Measurements from ENCODE around the gene NAV2. TPM values are rescaled to one million over a fixed set of nuclear protein-coding genes. Genes with fewer than 3 reads are reported as not detected.

NAV2 gene
- total and polyA plus RNA-seq, 3 donors from 2014 or later: 3.4 to 6.0 (median 3.9) TPM

DNA sequence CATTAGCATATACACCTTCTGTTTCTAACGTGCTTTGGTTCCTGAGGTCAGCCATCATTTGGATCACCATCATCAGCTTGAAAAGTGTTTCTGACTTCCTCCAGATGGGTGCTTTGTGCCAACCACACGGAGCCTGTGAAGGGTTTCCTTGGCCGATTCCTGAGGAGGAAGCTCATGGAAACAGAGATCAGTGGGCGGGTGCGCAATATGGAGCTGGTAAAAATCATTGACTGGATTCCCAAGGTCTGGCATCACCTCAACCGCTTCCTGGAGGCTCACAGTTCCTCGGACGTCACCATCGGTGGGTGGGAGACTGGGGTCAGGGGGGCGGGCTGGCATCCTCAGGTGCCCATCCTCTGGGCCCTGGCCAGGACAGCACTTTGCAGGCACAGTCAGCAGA, 392.8 kb downstream of the NAV2 start:
- intact Hi-C loops (cut with DNase I; ENCODE audit: low total_unique reads): no loop called here
- no peak for DNase-seq
- H3K36me3 ChIP-seq (ENCODE audit: low read depth, missing control alignments): no peaks in the 10 kb centered on the region
- no peak overlapping the region for H3K4me3 ChIP-seq
- no peaks in the 10 kb centered on the region for H3K9me3 ChIP-seq
- no peaks in the 10 kb centered on the region for H3K27me3 ChIP-seq
- 86 to 90% methylated on average over 9 to 10 of the region's 10 CpGs for WGBS, 2 donors
- TF ChIP-seq POLR2A (IDR thresholded peaks at IDR 0.05): no peak
- TF ChIP-seq, protein P1, sequence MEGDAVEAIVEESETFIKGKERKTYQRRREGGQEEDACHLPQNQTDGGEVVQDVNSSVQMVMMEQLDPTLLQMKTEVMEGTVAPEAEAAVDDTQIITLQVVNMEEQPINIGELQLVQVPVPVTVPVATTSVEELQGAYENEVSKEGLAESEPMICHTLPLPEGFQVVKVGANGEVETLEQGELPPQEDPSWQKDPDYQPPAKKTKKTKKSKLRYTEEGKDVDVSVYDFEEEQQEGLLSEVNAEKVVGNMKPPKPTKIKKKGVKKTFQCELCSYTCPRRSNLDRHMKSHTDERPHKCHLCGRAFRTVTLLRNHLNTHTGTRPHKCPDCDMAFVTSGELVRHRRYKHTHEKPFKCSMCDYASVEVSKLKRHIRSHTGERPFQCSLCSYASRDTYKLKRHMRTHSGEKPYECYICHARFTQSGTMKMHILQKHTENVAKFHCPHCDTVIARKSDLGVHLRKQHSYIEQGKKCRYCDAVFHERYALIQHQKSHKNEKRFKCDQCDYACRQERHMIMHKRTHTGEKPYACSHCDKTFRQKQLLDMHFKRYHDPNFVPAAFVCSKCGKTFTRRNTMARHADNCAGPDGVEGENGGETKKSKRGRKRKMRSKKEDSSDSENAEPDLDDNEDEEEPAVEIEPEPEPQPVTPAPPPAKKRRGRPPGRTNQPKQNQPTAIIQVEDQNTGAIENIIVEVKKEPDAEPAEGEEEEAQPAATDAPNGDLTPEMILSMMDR (IDR thresholded peaks at IDR 0.05): no peak
- H3K4me1 ChIP-seq: no peaks in the 10 kb centered on the region
- H3K27ac ChIP-seq: no peak overlapping the region

DNA sequence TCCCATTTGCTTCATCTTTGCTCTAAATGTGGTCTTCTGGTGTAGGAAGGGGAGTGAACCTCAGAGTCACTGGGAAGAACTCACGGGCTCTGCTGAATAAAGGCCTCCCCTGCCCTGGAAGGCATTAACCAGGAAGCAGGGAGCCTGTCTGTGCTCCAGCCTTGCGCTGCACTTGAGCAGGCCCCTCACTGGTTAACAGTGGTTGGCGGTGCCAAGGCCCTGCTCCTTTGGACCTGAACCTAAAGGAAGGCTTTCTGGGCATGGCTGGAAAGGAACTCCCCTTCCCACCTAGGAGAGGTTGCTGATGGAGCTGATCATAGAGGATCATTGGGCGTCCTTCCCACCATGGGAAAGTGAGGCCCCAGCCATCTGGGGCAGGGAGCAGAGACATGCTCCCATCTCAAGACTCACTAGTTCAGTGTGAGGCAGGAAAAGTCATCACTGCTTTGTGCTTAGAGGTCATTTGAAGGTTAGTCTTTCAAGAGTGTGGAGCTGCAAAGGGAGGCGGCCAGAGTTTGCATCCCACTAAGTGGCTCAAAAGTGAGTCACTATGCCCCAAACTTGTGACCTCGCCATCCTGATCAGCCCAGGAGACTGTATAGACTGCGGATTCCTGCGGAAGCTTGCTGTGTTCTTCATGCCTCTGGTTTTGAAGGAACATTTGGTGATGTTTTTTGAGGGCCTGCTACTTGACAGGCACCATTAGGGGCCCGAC, 397.3 kb downstream of the NAV2 start:
- TF ChIP-seq, protein P1 (IDR thresholded peaks at IDR 0.05): no peak
- TF ChIP-seq POLR2A (IDR thresholded peaks at IDR 0.05): no peak
- Histone ChIP-seq H3K27me3 (no peaks in the 10 kb centered on the region), H3K9me3 (no peaks in the 10 kb centered on the region), H3K27ac (no peak overlapping the region), H3K36me3 (ENCODE audit: low read depth, missing control alignments) (no peaks in the 10 kb centered on the region), H3K4me1 (no peaks in the 10 kb centered on the region), H3K4me3 (no peak overlapping the region)
- 92 to 93% methylated on average over 8 to 9 of the region's 9 CpGs for WGBS, 2 donors
- intact Hi-C loops (cut with DNase I; ENCODE audit: low total_unique reads): no loop called here
- no peak for DNase-seq

GRCh38 chr11:20110908-20111669, 398.5 kb downstream of the NAV2 start:
- no peak overlapping the region for H3K4me3 ChIP-seq
- no peaks in the 10 kb centered on the region for H3K4me1 ChIP-seq
- TF ChIP-seq POLR2A (IDR thresholded peaks at IDR 0.05): no peak
- TF ChIP-seq, protein P1 (IDR thresholded peaks at IDR 0.05): peak; percentile 48 to 81 (median 72)
- WGBS, 2 donors: 31 to 40% methylated on average over 8 of the region's 8 CpGs
- no peaks in the 10 kb centered on the region for H3K27me3 ChIP-seq
- DNase-seq: peak; percentile 68
- intact Hi-C loops (cut with DNase I; ENCODE audit: low total_unique reads): no loop called here
- H3K27ac ChIP-seq: no peak overlapping the region
- H3K9me3 ChIP-seq: no peaks in the 10 kb centered on the region
- H3K36me3 ChIP-seq (ENCODE audit: low read depth, missing control alignments): no peaks in the 10 kb centered on the region

DNA sequence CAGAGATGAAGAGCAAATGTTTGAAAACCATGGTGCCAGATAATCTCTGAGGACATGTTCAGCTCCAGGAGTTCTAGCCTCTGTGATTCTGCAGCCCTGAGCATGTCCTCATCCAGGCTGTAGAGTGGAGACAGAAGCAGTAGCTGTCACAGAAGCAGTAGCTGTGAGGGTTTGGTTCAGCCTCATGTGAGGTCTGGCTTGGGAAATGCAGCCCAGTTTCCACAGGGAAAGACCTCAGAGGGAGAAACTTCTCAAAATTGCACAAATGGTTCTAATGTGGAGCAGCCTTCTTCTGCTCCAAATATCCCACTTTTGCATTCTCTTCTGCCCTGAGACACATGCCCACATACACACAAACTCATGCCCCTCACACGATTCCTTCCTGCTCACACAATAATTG, 399.2 kb downstream of the NAV2 start:
- Histone ChIP-seq H3K27ac (no peak overlapping the region), H3K27me3 (no peaks in the 10 kb centered on the region), H3K4me1 (no peaks in the 10 kb centered on the region), H3K9me3 (no peaks in the 10 kb centered on the region), H3K4me3 (no peak overlapping the region), H3K36me3 (ENCODE audit: low read depth, missing control alignments) (no peaks in the 10 kb centered on the region)
- WGBS, 2 donors: 77 to 88% methylated on average over 1 of the region's 1 CpG
- DNase-seq: no peak
- no peak for TF ChIP-seq POLR2A (IDR thresholded peaks at IDR 0.05)
- TF ChIP-seq, protein P1 (IDR thresholded peaks at IDR 0.05): no peak
- intact Hi-C loops (cut with DNase I; ENCODE audit: low total_unique reads): no loop called here

All from testis (tissue), 3 donors.